ENCODE results near the gene KLK1.
"Not testable (repeated sequence)": the region's sequence is repeated elsewhere in the genome, so short reads cannot be mapped to it uniquely, and the experiment has no call there.

Gene KLK1

DNA sequence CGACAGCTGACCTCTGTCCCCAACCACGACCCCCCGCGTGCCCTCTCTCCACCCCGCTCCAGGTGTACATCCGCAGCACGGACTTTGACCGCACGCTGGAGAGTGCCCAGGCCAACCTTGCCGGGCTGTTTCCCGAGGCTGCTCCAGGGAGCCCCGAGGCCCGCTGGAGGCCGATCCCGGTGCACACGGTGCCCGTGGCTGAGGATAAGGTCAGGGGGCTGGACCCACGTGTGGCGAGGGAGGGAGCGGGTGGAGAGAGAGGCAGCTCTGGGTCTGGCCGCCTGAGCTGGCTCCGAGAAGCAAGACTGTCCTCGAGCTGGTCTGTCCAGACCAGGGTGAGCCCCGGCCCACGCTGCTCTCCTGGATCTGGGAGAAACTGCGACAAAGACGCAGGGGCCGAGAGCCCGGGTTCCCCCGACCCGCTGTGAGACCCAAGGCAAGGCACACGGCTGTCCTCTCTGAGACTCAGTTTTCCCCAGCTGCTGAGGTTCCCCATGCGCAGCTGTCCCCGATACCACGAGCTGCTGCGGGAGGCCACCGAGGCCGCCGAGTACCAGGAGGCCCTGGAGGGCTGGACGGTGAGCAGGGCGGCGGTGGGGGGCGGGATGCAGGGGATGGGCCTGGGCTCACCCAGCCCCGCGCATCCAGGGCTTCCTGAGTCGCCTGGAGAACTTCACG, 31.9 kb downstream of the KLK1 start:
- DNase-seq = no peak

DNA sequence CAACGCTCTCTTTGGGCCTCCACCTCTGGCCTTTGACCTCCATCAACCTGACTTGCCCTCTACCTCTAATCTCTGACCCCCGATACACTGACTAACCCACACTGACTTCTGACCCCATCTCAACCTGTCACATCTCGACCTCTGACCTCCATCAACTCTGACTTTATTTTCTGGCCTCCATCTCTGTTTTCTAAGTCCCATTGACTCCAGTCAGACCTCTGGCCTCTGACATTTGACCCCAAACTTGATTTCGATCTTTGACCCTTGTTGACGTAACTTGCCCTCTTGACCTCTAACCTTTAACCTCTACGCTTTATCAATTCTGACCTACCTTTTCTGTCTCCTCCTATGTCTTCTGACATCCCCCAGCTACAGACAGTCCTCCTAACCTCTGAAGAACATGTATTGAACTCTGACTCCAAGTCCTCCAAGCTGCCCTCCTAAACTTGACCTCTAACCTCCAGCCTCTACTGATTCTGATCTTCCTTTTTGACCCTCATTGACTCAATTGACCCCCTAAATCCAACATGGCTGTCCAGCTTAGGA, 32.6 kb downstream of the KLK1 start:
- no peak for DNase-seq

DNA sequence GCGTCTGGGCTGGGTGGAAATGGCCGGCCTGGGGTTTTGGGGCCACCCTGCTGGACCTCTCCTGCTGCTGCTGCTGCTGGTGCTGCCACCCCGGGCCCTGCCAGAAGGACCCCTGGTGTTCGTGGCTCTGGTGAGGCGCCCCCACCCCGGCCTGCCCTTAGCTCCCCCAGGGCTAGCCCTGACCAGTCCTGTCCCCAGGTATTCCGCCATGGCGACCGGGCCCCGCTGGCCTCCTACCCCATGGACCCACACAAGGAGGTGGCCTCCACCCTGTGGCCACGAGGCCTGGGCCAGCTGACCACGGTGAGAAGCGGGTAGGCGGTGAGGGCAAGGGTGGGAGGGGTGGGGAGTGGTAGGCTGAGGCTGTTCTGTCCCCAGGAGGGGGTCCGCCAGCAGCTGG, 33.2 kb downstream of the KLK1 start, which contains the start of gene ACP4:
Gene ACP4, plus strand, starts transcription at position 20 of the 400 bp plus-strand sequence. Its CDS starts 0 bp downstream, at position 20.
- DNase-seq = no peak

DNA sequence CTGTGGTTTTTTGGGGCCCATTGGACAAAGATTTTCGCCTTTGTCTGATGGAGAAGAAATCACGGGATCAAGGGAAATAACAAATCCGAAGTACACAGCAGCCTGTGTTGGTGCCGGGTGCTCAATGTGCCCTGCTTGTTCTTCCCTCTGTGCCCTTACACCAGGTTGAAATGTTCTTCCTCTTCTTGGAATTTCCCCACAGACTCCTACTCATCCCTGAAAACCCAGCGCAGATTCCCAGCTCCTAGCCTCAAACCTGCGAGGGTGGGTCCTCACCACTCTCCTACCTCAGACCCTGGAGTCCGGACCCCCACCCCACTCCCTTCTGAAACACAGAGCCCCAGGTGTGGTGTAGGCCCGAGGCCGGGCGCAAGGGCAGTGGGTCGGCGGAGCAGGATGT, 38.3 kb downstream of the KLK1 start:
- no peak for DNase-seq

DNA sequence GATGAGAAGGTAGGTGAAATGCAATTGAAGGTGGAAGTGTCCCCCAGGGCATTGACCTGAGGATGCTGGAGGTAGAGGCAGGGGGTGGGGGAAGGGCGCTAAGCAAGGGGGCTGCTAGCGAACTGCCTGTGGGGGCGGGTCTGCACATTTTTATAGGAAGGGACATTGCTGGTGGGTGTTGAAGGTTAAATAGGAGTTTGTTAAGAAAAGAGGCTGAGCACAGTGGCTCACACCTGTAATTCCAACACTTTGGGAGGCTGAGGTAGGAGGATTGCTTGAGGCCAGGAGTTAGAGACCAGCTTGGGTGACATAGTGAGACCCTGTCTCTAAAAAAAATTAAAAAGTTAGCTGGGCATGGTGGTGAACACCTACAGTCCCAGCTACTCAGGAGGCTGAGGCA, 38.9 kb downstream of the KLK1 start:
- no peak for DNase-seq

DNA sequence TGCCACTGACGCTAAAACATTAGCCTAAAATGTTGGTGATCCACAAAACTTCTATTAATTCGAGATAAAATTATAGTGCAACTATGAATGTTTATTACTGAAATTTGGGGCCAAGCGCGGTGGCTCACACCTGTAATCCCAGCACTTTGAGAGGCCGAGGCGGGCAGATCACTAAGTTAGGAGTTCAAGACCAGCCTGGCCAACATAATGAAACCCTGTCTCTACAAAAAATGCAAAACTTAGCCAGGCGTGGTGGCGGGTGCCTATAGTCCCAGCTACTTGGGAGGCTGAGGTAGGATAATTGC, 39.8 kb downstream of the KLK1 start:
- not testable (repeated sequence) for DNase-seq

DNA sequence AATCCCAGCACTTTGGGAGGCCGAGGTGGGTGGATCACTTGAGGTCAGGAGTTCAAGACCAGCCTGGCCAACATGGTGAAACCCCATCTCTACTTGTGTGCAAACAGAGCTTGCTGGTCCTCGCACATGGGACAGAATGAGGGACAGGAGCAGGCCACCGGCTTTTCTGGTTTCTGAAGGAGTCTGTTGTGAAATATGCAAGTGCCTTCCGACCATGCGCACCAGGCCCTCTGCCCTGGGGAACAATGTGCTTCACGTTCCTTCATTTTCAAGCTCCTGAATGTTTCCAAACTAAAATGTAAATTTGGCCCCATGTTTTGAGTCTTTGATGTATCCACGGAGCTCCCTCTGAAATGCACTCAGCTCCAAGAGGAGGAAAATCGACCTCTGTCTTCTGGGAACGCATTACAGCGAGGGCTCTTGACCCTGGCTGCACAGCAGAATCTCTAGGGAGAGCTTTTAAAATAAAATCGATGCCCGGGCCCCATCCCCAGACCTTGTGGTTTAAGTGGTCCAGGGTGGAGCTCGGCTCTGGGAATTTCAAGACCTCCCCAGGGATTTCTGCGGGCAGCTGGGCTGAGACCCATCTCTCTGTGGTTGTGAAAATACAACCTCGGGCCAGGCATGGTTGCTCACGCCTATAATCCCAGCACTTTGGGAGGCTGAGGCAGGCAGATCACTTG, 42.7 kb downstream of the KLK1 start:
- no peak for DNase-seq

DNA sequence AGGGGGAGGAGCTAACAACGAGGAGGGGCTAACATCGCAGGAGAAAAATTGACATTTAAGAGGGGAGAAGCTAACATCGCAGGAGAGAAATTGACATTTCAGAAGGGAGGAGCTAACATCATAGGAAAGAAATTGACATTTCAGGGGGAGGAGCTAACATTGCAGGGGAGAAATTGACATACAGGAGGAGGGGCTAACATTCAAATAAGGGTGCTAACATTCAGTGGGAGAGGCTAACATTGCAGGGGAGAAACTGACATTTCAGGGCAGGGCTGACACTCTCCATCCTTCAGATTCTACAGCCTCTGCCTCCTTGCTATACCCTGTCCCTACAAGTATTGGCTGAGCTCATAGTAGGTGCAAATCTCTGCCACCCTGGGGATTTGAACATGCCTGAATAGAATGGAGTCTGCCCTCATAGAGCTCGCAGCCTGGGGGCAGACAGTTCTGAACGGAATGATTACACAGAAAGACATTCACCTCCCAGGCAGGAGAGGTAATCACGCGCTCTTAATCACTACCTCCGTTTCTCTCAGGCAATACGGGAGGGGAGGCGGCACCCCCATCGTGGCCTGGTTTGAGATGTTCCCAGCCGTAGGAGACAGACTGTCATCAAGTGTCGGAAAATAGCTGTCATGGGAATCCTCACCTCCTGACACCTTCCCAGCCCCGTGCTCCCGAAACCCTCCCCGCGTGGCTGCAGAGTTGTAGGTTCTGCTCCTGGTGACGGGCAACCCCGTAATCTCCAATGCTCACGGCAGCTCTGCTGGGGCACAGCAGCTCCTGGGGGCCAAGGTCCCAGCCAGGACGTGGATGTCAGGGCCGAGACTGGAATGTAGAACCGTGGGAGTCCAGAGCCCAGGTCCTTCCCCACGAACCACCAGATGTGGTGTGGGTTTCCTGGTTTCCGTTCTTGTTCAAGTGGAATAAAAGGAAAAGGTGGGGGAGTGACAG, 43.8 kb downstream of the KLK1 start:
- no peak for DNase-seq

DNA sequence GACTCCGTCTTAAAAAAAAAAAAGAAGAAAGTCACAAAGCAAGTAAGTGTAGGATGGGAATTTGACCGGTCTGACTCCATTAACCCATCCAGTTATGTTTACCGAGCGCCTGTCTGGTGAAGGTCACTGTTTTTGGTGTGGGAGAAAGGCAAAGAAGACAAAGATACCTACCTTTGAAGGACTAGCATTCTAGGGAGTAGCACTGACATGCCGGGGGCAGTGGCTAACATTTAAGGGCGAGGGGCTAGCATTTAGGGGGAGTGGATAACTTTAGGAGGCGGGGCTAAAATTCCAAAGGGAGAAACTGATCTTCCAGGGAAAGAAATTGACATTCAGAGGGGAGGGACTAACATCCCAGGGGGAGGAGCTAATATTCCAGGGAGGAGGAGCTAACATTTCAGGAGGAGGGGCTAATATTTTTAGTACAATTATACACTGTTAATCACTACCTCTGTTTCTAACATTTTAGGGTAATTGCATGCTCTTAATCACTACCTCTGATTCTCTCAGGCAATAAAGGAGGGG, 44.6 kb downstream of the KLK1 start:
- no peak for DNase-seq

DNA sequence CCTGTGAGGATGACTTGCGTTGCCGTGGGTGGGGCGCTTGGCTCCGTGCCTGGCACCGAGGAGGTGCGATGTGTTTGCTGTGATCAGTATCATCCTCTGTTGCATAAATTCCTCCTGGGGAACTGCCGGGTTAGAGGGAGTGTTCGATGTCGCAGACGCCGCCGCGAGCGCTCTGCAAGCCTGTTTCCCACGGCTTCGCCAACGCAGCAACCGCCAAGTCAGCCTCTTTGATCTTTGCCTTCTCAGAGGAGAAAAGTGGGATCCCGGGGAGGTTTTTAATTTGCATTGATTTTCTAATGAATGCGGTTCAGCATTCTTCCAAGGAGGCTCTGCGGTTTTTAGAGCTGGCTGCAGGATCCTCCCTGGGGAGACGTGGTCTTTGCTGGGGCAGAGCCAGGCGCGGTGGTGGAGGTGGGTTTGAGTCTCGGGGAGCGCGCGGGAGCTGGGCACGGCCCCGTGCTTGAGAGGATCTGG, 45.7 kb downstream of the KLK1 start:
- no peak for DNase-seq

DNA sequence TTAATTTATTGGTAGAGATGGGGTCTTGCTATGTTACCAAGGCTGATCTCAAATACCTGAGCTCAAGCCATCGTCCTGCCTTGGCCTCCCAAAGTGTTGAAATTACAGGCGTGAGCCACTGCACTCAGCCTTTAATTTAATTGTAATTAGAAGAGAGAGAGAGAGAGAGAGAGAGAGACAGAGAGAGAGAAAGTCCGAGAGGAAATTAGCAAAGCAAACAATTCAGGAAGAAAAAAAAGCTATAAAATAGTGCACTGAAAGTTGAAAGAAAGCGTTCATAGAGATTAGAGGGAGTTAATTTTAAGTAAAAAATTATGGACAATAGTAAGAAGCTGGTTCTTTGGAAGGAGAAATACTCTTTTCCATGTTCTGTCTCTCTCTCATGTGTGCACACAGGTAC, 46.3 kb downstream of the KLK1 start:
- DNase-seq = no peak

DNA sequence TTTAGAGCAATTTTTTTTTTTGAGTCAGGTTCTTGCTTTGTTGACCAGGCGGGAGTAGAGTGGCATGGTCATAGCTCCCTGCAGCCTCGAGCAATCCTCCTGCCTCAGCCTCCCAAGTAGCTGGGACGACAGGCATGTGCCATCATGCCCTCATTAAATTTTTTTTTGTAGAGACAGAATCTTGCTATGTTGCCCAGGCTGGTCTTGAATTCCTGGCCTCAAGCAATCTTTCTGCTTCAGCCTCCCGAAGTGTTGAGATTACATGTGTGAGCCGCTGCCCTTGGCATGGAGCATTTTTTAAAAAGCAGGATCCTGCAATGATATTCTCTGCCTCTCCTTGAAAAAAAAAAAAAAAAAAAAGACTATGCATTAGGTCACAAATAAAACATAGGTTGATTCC, 47.5 kb downstream of the KLK1 start:
- no peak for DNase-seq

DNA sequence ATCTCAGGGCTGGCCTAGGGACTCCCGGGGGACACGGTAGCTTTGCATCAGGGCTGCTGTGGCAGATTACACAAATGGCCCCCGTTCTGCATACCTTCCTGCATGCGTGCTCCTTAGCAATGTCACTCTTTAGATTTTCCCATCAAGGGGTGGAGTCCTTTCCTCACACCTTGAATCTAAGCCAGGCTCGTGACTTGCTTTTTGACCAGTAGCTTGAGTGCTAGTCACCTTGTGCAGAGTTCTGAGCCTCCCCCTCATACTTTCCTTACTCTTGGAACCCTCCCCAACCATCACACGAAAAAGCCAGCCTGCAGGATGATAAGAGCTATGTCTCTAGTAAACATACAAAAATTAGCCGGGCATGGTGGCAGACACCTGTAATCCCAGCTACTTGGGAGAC, 50.1 kb downstream of the KLK1 start:
- not testable (repeated sequence) for DNase-seq

DNA sequence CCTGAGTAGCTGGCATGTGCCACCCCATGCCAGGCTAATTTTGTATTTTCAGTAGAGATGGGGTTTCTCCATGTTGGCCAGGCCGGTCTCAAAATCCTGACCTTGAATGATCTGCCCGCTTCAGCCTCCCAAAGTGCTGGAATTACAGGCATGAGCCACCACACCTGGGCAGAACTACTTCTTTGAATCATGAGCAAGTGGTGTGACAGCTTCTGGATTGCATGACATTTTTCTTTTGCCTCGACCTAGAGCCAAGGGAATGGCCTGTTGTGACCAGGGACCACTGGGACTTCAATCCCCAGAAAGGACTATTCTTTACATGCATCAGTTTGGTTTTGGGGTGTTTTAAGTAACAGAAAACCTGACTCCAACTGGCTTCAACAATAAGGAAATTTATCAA, 50.7 kb downstream of the KLK1 start:
- DNase-seq = not testable (repeated sequence)

DNA sequence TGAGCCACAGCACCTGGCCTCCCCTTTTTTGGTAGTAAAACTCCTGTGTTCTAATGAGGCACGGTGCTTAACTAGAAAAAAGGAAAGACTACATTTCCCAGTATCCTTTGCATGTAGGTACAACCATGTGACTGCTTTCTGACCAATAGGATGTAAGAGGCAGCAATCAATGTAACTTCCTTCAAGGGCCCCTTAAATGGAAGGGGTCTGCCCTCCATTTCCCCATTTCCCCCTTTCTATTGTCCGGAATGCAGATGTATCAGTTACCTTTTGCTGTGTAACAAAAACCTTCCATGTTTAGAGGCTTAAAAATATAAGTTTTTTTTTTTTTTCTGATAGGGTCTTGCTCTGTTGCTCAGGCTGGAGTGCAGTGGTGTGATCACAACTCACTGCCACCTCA, 51.1 kb downstream of the KLK1 start:
- DNase-seq = no peak

DNA sequence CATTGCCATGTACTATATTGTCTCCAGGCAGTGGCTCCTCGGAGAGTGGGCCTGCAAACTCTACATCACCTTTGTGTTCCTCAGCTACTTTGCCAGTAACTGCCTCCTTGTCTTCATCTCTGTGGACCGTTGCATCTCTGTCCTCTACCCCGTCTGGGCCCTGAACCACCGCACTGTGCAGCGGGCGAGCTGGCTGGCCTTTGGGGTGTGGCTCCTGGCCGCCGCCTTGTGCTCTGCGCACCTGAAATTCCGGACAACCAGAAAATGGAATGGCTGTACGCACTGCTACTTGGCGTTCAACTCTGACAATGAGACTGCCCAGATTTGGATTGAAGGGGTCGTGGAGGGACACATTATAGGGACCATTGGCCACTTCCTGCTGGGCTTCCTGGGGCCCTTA, 52.7 kb downstream of the KLK1 start:
- no peak for DNase-seq

DNA sequence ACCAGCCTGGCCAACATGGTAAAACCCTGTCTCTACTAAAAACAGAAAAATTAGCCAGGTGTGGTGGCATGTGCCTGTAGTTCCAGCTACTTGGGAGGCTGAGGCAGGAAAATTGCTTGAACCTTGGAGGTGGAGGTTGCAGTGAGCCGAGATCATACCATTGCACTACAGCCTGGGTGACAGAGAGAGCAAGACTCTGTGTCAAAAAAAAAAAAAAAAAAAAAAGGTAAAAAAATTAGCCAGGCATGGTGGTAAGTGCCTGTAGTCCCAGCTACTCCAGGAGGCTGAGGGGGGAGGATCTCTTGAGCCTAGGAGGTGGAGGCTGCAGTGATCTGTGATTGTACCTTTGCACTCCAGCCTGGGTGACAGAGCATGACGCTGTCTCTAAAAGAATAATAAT, 53.4 kb downstream of the KLK1 start, which contains the start of gene GPR32:
Gene GPR32, plus strand, starts transcription at position 301 of the 400 bp plus-strand sequence. CDS start 137 bp downstream, outside the sequence.
- DNase-seq = not testable (repeated sequence)
